ENCODE measurements around the gene GRHL1.

Gene GRHL1

DNA sequence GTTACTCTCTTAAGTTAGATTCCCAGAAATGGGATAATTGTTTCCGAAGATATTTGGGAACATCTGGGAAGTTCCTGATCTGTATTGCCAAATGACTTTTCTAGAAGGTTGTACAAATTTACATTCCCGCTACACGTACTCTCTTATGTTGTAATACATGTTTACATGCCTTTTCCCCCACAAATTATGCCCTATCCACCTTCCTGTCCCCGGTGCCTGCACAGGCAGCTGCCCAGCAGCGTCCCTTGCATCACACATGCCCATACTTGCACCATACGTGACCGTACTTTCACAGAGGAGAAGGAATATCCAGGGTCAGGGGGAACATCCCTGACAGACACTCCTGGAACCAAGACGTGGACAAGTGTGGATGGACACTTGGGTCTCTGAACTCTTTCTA is 67.7 kb downstream of the GRHL1 start:
- no peak for DNase-seq (ENCODE audit: low read depth)
- H3K4me3 ChIP-seq (ENCODE audit: low read depth, low read length) = no peak overlapping the region
- TF ChIP-seq, protein P1, sequence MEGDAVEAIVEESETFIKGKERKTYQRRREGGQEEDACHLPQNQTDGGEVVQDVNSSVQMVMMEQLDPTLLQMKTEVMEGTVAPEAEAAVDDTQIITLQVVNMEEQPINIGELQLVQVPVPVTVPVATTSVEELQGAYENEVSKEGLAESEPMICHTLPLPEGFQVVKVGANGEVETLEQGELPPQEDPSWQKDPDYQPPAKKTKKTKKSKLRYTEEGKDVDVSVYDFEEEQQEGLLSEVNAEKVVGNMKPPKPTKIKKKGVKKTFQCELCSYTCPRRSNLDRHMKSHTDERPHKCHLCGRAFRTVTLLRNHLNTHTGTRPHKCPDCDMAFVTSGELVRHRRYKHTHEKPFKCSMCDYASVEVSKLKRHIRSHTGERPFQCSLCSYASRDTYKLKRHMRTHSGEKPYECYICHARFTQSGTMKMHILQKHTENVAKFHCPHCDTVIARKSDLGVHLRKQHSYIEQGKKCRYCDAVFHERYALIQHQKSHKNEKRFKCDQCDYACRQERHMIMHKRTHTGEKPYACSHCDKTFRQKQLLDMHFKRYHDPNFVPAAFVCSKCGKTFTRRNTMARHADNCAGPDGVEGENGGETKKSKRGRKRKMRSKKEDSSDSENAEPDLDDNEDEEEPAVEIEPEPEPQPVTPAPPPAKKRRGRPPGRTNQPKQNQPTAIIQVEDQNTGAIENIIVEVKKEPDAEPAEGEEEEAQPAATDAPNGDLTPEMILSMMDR (IDR thresholded peaks at IDR 0.05; ENCODE audit: low read depth, low read length, missing control alignments) = no peak

GRCh38 chr2:10019602-10020400 is 68.3 kb downstream of the GRHL1 start:
- no peak for DNase-seq (ENCODE audit: low read depth)
- TF ChIP-seq, protein P1 (IDR thresholded peaks at IDR 0.05; ENCODE audit: low read depth, low read length, missing control alignments) = no peak
- H3K4me3 ChIP-seq (ENCODE audit: low read depth, low read length) = no peak overlapping the region

DNA sequence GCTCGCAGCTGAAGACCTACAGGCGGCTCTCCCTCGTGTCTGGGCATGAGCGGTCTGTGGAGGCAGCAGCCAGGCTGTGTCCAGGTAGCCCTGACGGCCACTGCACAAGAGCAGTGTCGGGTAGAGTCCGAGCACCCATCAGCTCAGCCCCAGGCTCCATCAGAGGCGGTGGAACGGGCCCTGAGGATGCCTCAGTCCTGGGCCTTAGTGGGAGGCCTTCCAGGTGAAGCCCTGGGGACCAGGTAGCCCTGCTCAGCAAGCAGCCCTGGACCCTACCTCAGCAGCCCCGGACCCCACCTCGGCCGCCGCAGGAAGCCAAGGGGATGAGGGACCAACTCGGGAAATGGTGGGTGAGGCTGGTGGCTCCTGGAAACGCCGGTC is 70.5 kb downstream of the GRHL1 start:
- no peak overlapping the region for H3K4me3 ChIP-seq (ENCODE audit: low read depth, low read length)
- no peak for DNase-seq (ENCODE audit: low read depth)
- TF ChIP-seq, protein P1 (IDR thresholded peaks at IDR 0.05; ENCODE audit: low read depth, low read length, missing control alignments) = no peak

GRCh38 chr2:10022445-10022844 is 71.0 kb downstream of the GRHL1 start:
- DNase-seq (ENCODE audit: low read depth) = no peak
- TF ChIP-seq, protein P1 (IDR thresholded peaks at IDR 0.05; ENCODE audit: low read depth, low read length, missing control alignments) = no peak
- no peak overlapping the region for H3K4me3 ChIP-seq (ENCODE audit: low read depth, low read length)

GRCh38 chr2:10022966-10023662 is 71.6 kb downstream of the GRHL1 start:
- no peak for DNase-seq (ENCODE audit: low read depth)
- TF ChIP-seq, protein P1 (IDR thresholded peaks at IDR 0.05; ENCODE audit: low read depth, low read length, missing control alignments) = no peak

DNA sequence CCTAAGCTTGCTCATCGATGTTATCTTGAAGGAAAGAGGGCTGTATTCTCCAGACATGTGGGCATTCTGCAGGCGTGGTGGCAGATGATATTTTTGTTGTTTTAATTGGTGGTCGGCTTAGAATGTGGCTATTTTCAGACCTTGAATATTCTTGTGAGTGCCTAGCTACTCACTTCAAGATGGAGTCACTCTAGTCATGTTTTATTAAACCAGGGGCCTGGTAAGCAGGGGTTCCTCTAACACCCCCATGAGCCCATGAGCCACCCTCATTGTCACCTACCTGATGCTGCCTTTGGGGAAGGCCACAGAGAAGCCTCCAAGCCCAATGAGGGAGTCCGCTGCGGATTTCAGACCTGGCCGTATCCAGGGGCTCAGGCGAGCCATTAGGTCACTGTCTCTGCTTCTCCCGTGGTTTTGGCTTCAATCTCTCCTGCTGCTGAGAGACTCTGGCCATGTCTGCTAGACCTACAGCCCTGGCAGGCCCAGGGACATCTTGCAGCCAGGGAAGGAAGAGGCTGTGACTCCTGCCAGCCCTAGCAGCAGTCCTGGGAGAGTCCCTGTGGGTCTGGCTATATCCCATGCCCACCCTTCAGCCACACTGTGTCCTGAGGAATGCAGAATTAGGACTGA is 75.6 kb downstream of the GRHL1 start:
- H3K4me3 ChIP-seq (ENCODE audit: low read depth, low read length) = no peak overlapping the region
- TF ChIP-seq, protein P1 (IDR thresholded peaks at IDR 0.05; ENCODE audit: low read depth, low read length, missing control alignments) = no peak
- no peak for DNase-seq (ENCODE audit: low read depth)

More at GRCh38 chr2:10022966-10023662, 71.6 kb downstream of the GRHL1 start:
- H3K4me3 ChIP-seq (ENCODE audit: low read depth, low read length) = no peak overlapping the region
